ENCODE measurements around the gene SLC12A5. TPM values are rescaled to one million over a fixed set of nuclear protein-coding genes. Genes with fewer than 3 reads are reported as not detected.

SLC12A5 gene
- total RNA-seq, 4 donors from 2014 or later, result 0.99 to 1.2 TPM; not detected in 2

GRCh38 chr20:46065006-46065405 is 36.0 kb downstream of the SLC12A5 start:
- WGBS, result 96% methylated on average over 9 of the region's 9 CpGs

GRCh38 chr20:46065691-46066090 is 36.7 kb downstream of the SLC12A5 start:
- H3K9me3 ChIP-seq, result no peaks in the 10 kb centered on the region
- TF ChIP-seq POLR2A (IDR thresholded peaks at IDR 0.05; ENCODE audit: low read depth) (no peak), CTCF (IDR thresholded peaks at IDR 0.05) (no peak), POLR2AphosphoS5 (IDR thresholded peaks at IDR 0.05) (no peak), EP300 (IDR thresholded peaks at IDR 0.05) (no peak)
- no peak for DNase-seq (ENCODE audit: extremely low spot score)
- intact Hi-C loops (cut with DNase I), result no loop called here
- H3K27me3 ChIP-seq, result no peaks in the 10 kb centered on the region
- peaks cover 8 to 13% (median 8%) of the 10 kb centered on the region in 4 donors for H3K4me1 ChIP-seq
- H3K36me3 ChIP-seq, result peaks cover 89 to 97% (median 95%) of the 10 kb centered on the region in 4 donors
- no peak overlapping the region for H3K27ac ChIP-seq (replicated peaks in 1 of 4)
- 93% methylated on average over 3 of the region's 3 CpGs for WGBS
- no peak overlapping the region for H3K4me3 ChIP-seq

More at GRCh38 chr20:46065006-46065405, 36.0 kb downstream of the SLC12A5 start:
- Histone ChIP-seq H3K4me1 (peaks cover 8 to 16% (median 12%) of the 10 kb centered on the region in 4 donors), H3K4me3 (no peak overlapping the region), H3K27me3 (no peaks in the 10 kb centered on the region), H3K36me3 (peaks cover 92 to 99% (median 97%) of the 10 kb centered on the region in 4 donors), H3K9me3 (no peaks in the 10 kb centered on the region), H3K27ac (replicated peaks in 1 of 4) (no peak overlapping the region)
- intact Hi-C loops (cut with DNase I), result no loop called here
- DNase-seq (ENCODE audit: extremely low spot score), result peak; percentile 57
- no peak for TF ChIP-seq POLR2A (IDR thresholded peaks at IDR 0.05; ENCODE audit: low read depth)
- TF ChIP-seq POLR2AphosphoS5 (IDR thresholded peaks at IDR 0.05), result no peak
- TF ChIP-seq CTCF (IDR thresholded peaks at IDR 0.05), result no peak
- TF ChIP-seq EP300 (IDR thresholded peaks at IDR 0.05), result no peak

- no peaks in the 10 kb centered on the region for H3K27me3 ChIP-seq
- H3K36me3 ChIP-seq, result peaks cover 44 to 68% (median 65%) of the 10 kb centered on the region in 4 donors
- H3K4me1 ChIP-seq, result no peaks in the 10 kb centered on the region
- peak; percentile 42 for DNase-seq (ENCODE audit: extremely low spot score)
- no peak for TF ChIP-seq CTCF (IDR thresholded peaks at IDR 0.05)
- no peak for TF ChIP-seq POLR2AphosphoS5 (IDR thresholded peaks at IDR 0.05)
- TF ChIP-seq EP300 (IDR thresholded peaks at IDR 0.05), result no peak
- TF ChIP-seq POLR2A (IDR thresholded peaks at IDR 0.05; ENCODE audit: low read depth), result no peak
- 93% methylated on average over 20 of the region's 20 CpGs for WGBS
- intact Hi-C loops (cut with DNase I), result no loop called here
- H3K4me3 ChIP-seq, result no peak overlapping the region
- no peak overlapping the region for H3K27ac ChIP-seq (replicated peaks in 1 of 4)
- no peaks in the 10 kb centered on the region for H3K9me3 ChIP-seq
Measured at GRCh38 chr20:46070215-46070900, 41.3 kb downstream of the SLC12A5 start.

- H3K9me3 ChIP-seq, result no peaks in the 10 kb centered on the region
- intact Hi-C loops (cut with DNase I), result no loop called here
- TF ChIP-seq CTCF (IDR thresholded peaks at IDR 0.05) (no peak), EP300 (IDR thresholded peaks at IDR 0.05) (no peak), POLR2A (IDR thresholded peaks at IDR 0.05; ENCODE audit: low read depth) (no peak), POLR2AphosphoS5 (IDR thresholded peaks at IDR 0.05) (no peak)
- no peak for DNase-seq (ENCODE audit: extremely low spot score)
- no peak overlapping the region for H3K27ac ChIP-seq (replicated peaks in 1 of 4)
- no peaks in the 10 kb centered on the region for H3K4me1 ChIP-seq
- 93% methylated on average over 3 of the region's 3 CpGs for WGBS
- H3K36me3 ChIP-seq, result peaks cover 32 to 63% (median 61%) of the 10 kb centered on the region in 4 donors
- no peak overlapping the region for H3K4me3 ChIP-seq
- no peaks in the 10 kb centered on the region for H3K27me3 ChIP-seq
Measured at GRCh38 chr20:46071573-46071972, 42.6 kb downstream of the SLC12A5 start.

Measured in esophagus muscularis mucosa (tissue), 4 donors.